GM12878 (cell line): Measurements from ENCODE around the gene NXPH2. TPM values are rescaled to one million over a fixed set of nuclear protein-coding genes. Genes with fewer than 3 reads are reported as not detected.

ENCODE experiments used
- ATAC-seq: fragments of 200-7000 bp; cut with Tn5 transposase; 3 replicates; pipeline ENCODE4 v1.9.1; 2020; ENCODE audit warnings: mild to moderate bottlenecking, moderate library complexity
- BruUV-seq: library from RNA; stranded (reverse); fragments of 400-500 nt; replicated peaks from 2 replicates; lab custom pipeline; 2021; lab: Mats Ljungman, UMichigan
- CTCF ChIA-PET: fragments of 300-600 bp; sonication (Branson Sonifier 250); formaldehyde crosslinking; extraction: SDS; loops from one replicate; lab custom pipeline; 2021; ENCODE audit warnings: inconsistent platforms; lab: Yijun Ruan, JAX
- POLR2A ChIA-PET: fragments of 350-600 bp; formaldehyde crosslinking; extraction: SDS; loops from one replicate; lab custom pipeline; 2021; ENCODE audit warnings: inconsistent platforms; lab: Charles Lee
- RAD21 ChIA-PET: fragments of 300-600 bp; sonication (Branson Sonifier 250); formaldehyde crosslinking; loops from one replicate; lab custom pipeline; 2023; ENCODE audit warnings: antibody characterized with exemption; ENCODE audit not compliant: unreplicated experiment; lab: Charles Lee
- SMC1A ChIA-PET: fragments of 300-600 bp; sonication (Branson Sonifier 250); formaldehyde crosslinking; loops from one replicate; lab custom pipeline; 2023; ENCODE audit not compliant: unreplicated experiment, uncharacterized antibody; lab: Charles Lee
- DNase-seq: peaks from one replicate; pipeline ENCODE4 v3.0.0-alpha.2; 2011; ENCODE audit warnings: low read depth, low spot score
- FAIRE-seq: peaks from 3 replicates; lab custom pipeline; 2011; peaks lifted over from hg19 to GRCh38; lab: Jason Lieb, UNC
- H2AFZ ChIP-seq: 2 replicates; pipeline ENCODE4 v1.6.0; 2011; ENCODE audit warnings: low read depth, low read length, control low read depth; ENCODE audit not compliant: control insufficient read depth
- H3K27ac ChIP-seq: 2 replicates; pipeline ENCODE4 v1.5.1; 2011; ENCODE audit warnings: control low read depth; ENCODE audit not compliant: control insufficient read depth, insufficient read depth
- H3K27me3 ChIP-seq, 2 experiments: replicated peaks in 1 of 2; 2 replicates each; pipeline versions ENCODE4 v1.6.0 to v1.6.1; 2011; ENCODE audit warnings: low read length in 1 of 2; ENCODE audit not compliant: control insufficient read depth in 2 of 2, insufficient read depth in 2 of 2
- H3K36me3 ChIP-seq, 2 experiments: 2 replicates each; pipeline ENCODE4 v1.5.1; 2011; ENCODE audit warnings: low read length in 1 of 2; ENCODE audit not compliant: control insufficient read depth in 2 of 2, insufficient read depth in 2 of 2
- H3K4me1 ChIP-seq: 2 replicates; pipeline ENCODE4 v1.6.1; 2011; ENCODE audit warnings: mild to moderate bottlenecking, low read length, moderate library complexity, mixed read lengths; ENCODE audit not compliant: control insufficient read depth, insufficient read depth
- H3K4me2 ChIP-seq: 2 replicates; pipeline ENCODE4 v1.6.0; 2011; ENCODE audit warnings: control low read depth; ENCODE audit not compliant: control insufficient read depth, insufficient read depth
- H3K4me3 ChIP-seq: fragments of 200-600 bp; sonication (generic); 2 replicates; pipeline ENCODE4 v1.5.1; 2016
- H3K79me2 ChIP-seq: 2 replicates; pipeline ENCODE4 v1.6.0; 2011; ENCODE audit warnings: low read length; ENCODE audit not compliant: control insufficient read depth, insufficient read depth
- H3K9ac ChIP-seq: 2 replicates; pipeline ENCODE4 v1.8.0; 2011; ENCODE audit warnings: low read length, control low read depth, mixed read lengths; ENCODE audit not compliant: control insufficient read depth, insufficient read depth
- H3K9me3 ChIP-seq: replicated peaks from 3 replicates; pipeline ENCODE4 v1.5.1; 2011; ENCODE audit warnings: mild to moderate bottlenecking, low read length; ENCODE audit not compliant: control insufficient read depth, insufficient read depth
- H4K20me1 ChIP-seq: 2 replicates; pipeline ENCODE4 v1.6.0; 2011; ENCODE audit not compliant: control insufficient read depth, insufficient read depth
- CEBPB ChIP-seq, 2 experiments: fragments of 150-350 bp in 1 of 2; IDR thresholded peaks; 2 replicates each; pipeline ENCODE4 v1.6.1; 2012 to 2014; ENCODE audit warnings: low read depth in 2 of 2, low read length in 2 of 2, borderline replicate concordance in 1 of 2, inconsistent platforms in 1 of 2
- HDAC2 ChIP-seq: fragments of 200-600 bp; sonication (generic); IDR thresholded peaks from 2 replicates; pipeline ENCODE4 v1.6.1; 2017
- NFIC ChIP-seq: IDR thresholded peaks from 2 replicates; pipeline ENCODE4 v1.6.1; 2012; ENCODE audit warnings: low read depth, mild to moderate bottlenecking, inconsistent platforms, low read length, moderate library complexity
- RCOR1 ChIP-seq: conservative IDR thresholded peaks from 2 replicates; pipeline ENCODE4 v1.6.1; 2012; ENCODE audit warnings: low read depth, low read length, improper control_type of control experiment
- RUNX3 ChIP-seq: IDR thresholded peaks from 2 replicates; pipeline ENCODE4 v1.6.1; 2012; ENCODE audit warnings: low read length, inconsistent platforms
- SIN3A ChIP-seq: IDR thresholded peaks from 2 replicates; pipeline ENCODE4 v1.6.1; 2012; ENCODE audit warnings: low read depth, low read length, improper control_type of control experiment
- WGBS: methylation state at CpG from one replicate; pipeline ENCODE4 v1.1.6; 2016; ENCODE audit warnings: low lambda C conversion rate; ENCODE audit not compliant: insufficient replicate concordance, insufficient coverage; ENCODE audit errors: missing lambda C conversion rate; 5-methylcytosine and 5-hydroxymethylcytosine counted together
- in situ Hi-C: fragments of 300-500 bp; cut with MboI; formaldehyde crosslinking; loops from 9 replicates; pipeline ENCODE4 v1.14.3; 2018; ENCODE audit warnings: mixed read lengths
- intact Hi-C: fragments of 100-400 bp; cut with micrococcal nuclease; formaldehyde crosslinking; loops from one replicate; pipeline ENCODE4 v1.14.2; 2022; ENCODE audit not compliant: unreplicated experiment
- polyA plus RNA-seq, 11 experiments: library from polyadenylated mRNA; depleted of rRNA in 4 of 11; unstranded in 6 of 11; stranded (reverse) in 5 of 11; fragments of >200 nt; fragmentation: Nextera tagmentation in 4 of 11; fragmentation: Illumina TruSeq in 1 of 11; extraction: Ambion mirVana in 4 of 11; extraction: Trizol in 1 of 11; gene quantifications; 1 replicate in 1 of 11; 2 replicates in 10 of 11; pipeline versions ENCODE4 v1.2.1 to v1.2.3, GENCODE V29; 2011 to 2016; ENCODE audit warnings: inconsistent platforms in 2 of 11, missing spikeins in 2 of 11, low read depth in 1 of 11
- total RNA-seq, 4 experiments: library from RNA; depleted of rRNA in 3 of 4; stranded (reverse); fragments of >200 nt in 3 of 4; fragmentation: Illumina TruSeq in 1 of 4; extraction: Trizol in 1 of 4; gene quantifications; 2 replicates each; pipeline versions ENCODE4 v1.2.1 to v1.2.3, GENCODE V29; 2013 to 2021
- TF ChIP-seq, protein P1 (sequence below): IDR thresholded peaks from 2 replicates; pipeline ENCODE4 v1.6.1; 2011; ENCODE audit warnings: borderline replicate concordance, low read depth, mild to moderate bottlenecking, moderate library complexity, low read length; ENCODE audit not compliant: insufficient read depth, poor library complexity, severe bottlenecking
- TF ChIP-seq, protein P2 (sequence below), 3 experiments: IDR thresholded peaks in 2 of 3; conservative IDR thresholded peaks in 1 of 3; 2 replicates each; pipeline ENCODE4 v1.5.1; 2011; ENCODE audit warnings: low read depth in 3 of 3, low read length in 3 of 3, mild to moderate bottlenecking in 3 of 3, control low read depth in 2 of 3, moderate library complexity in 2 of 3, inconsistent platforms in 1 of 3, mixed read lengths in 1 of 3; ENCODE audit not compliant: control insufficient read depth in 2 of 3, insufficient read depth in 1 of 3; ENCODE audit errors: extremely low read depth in 1 of 3
- TF ChIP-seq, protein P3 (sequence below): fragments of 450-650 bp; IDR thresholded peaks from 2 replicates; pipeline ENCODE4 v1.6.1; 2017; ENCODE audit warnings: mild to moderate bottlenecking, low read depth, inconsistent platforms; ENCODE audit not compliant: poor library complexity, severe bottlenecking

Gene NXPH2
- total and polyA plus RNA-seq, 10 of the 15 experiments (the other 5 are each of a cell fraction or from before 2014, with no cell fraction given): not detected

DNA sequence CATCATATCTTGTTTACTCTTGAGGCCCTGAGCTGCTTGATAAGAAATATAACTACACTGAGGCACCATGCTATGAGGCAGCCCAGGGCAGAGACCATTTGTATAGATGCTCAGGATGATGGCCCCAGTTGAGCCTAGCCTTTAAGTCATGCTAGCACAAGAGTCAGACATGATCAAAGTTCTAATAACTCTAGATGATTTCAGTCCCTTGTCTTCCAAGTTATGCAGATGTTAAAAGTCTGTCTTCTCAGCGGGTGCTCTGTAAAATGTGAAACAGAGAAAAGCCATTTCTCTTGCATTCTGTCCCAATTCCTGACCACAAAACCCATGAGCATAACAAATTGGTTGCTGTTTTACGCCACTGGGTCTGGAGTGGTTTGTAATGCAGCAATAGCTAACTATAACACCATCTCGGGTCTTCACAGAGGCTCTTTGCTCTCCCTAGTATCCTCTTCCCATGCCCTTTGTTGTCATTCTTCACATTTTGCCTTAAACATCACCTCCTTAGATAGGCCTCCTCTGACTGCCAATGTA, 49.6 kb downstream of the NXPH2 start:
- Histone ChIP-seq H2AFZ (no peak overlapping the region), H4K20me1 (no peaks in the 10 kb centered on the region), H3K36me3 (no peaks in the 10 kb centered on the region), H3K4me3 (no peak overlapping the region), H3K4me2 (no peak overlapping the region), H3K79me2 (no peaks in the 10 kb centered on the region), H3K9ac (no peak overlapping the region), H3K9me3 (no peaks in the 10 kb centered on the region; the same call in 2 of the 3 replicates), H3K27me3 (no peaks in the 10 kb centered on the region), H3K4me1 (no peaks in the 10 kb centered on the region), H3K27ac (no peak overlapping the region)
- TF ChIP-seq RUNX3 (peak; percentile 46; the same call in 1 of the 2 replicates), NFIC (no peak)
- TF ChIP-seq, protein P1, sequence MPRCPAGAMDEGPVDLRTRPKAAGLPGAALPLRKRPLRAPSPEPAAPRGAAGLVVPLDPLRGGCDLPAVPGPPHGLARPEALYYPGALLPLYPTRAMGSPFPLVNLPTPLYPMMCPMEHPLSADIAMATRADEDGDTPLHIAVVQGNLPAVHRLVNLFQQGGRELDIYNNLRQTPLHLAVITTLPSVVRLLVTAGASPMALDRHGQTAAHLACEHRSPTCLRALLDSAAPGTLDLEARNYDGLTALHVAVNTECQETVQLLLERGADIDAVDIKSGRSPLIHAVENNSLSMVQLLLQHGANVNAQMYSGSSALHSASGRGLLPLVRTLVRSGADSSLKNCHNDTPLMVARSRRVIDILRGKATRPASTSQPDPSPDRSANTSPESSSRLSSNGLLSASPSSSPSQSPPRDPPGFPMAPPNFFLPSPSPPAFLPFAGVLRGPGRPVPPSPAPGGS: no peak
- intact Hi-C loops: no loop called here
- ChIA-PET CTCF (no interaction called here), SMC1A (no interaction called here), RAD21 (no interaction called here), POLR2A (no interaction called here)
- FAIRE-seq: peak; percentile 7
- WGBS: 3% methylated on average over 3 of the region's 3 CpGs
- DNase-seq: no peak
- no TSS peak for BruUV-seq
- in situ Hi-C loops: no loop called here
- no peak for ATAC-seq

DNA sequence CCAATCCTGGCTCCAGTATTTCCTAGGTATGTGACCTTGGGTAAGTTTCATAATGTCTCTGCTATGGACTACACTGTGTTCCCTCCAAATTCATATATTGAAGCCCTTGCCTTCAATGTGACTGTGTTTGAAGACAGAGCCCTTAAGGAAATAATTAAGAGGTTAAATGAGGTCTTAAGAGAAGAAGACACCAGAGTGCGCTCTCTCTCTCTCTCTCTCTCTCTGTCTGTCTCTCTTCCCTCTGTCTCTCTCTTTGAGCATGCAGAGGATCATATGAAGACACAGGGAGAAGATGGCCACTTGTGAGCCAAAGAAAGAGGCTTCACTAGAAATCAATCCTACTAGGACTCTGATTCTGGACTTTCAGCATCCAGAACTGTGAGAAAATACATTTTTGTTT, 52.2 kb downstream of the NXPH2 start:
- WGBS: 0% methylated on average over 1 of the region's 1 CpG
- no peak overlapping the region for H3K9ac ChIP-seq
- H3K36me3 ChIP-seq: no peaks in the 10 kb centered on the region
- no peak overlapping the region for H3K27ac ChIP-seq
- ATAC-seq (no peak), FAIRE-seq (no peak), DNase-seq (no peak)
- H3K4me3 ChIP-seq: no peak overlapping the region
- no peaks in the 10 kb centered on the region for H3K4me1 ChIP-seq
- H3K9me3 ChIP-seq: no peaks in the 10 kb centered on the region; the same call in 2 of the 3 replicates
- no peaks in the 10 kb centered on the region for H3K79me2 ChIP-seq
- H4K20me1 ChIP-seq: no peaks in the 10 kb centered on the region
- intact Hi-C loops: no loop called here
- ChIA-PET CTCF (no interaction called here), POLR2A (no interaction called here), RAD21 (no interaction called here), SMC1A (no interaction called here)
- H3K4me2 ChIP-seq: no peak overlapping the region
- no peak for TF ChIP-seq CEBPB (IDR thresholded peaks at IDR 0.05; ENCODE audit: borderline replicate concordance in 1 of 2, low read depth in 2 of 2, low read length in 2 of 2)
- no peak for TF ChIP-seq SIN3A
- TF ChIP-seq, protein P2, sequence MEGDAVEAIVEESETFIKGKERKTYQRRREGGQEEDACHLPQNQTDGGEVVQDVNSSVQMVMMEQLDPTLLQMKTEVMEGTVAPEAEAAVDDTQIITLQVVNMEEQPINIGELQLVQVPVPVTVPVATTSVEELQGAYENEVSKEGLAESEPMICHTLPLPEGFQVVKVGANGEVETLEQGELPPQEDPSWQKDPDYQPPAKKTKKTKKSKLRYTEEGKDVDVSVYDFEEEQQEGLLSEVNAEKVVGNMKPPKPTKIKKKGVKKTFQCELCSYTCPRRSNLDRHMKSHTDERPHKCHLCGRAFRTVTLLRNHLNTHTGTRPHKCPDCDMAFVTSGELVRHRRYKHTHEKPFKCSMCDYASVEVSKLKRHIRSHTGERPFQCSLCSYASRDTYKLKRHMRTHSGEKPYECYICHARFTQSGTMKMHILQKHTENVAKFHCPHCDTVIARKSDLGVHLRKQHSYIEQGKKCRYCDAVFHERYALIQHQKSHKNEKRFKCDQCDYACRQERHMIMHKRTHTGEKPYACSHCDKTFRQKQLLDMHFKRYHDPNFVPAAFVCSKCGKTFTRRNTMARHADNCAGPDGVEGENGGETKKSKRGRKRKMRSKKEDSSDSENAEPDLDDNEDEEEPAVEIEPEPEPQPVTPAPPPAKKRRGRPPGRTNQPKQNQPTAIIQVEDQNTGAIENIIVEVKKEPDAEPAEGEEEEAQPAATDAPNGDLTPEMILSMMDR (IDR thresholded peaks at IDR 0.05 in 2 of 3, conservative IDR thresholded peaks at IDR 0.05 in 1 of 3; ENCODE audit: control insufficient read depth in 2 of 3, extremely low read depth in 1 of 3, insufficient read depth in 1 of 3, low read depth in 3 of 3, low read length in 3 of 3): no peak
- no peak for TF ChIP-seq HDAC2
- TF ChIP-seq RCOR1: no peak
- TF ChIP-seq, protein P3, sequence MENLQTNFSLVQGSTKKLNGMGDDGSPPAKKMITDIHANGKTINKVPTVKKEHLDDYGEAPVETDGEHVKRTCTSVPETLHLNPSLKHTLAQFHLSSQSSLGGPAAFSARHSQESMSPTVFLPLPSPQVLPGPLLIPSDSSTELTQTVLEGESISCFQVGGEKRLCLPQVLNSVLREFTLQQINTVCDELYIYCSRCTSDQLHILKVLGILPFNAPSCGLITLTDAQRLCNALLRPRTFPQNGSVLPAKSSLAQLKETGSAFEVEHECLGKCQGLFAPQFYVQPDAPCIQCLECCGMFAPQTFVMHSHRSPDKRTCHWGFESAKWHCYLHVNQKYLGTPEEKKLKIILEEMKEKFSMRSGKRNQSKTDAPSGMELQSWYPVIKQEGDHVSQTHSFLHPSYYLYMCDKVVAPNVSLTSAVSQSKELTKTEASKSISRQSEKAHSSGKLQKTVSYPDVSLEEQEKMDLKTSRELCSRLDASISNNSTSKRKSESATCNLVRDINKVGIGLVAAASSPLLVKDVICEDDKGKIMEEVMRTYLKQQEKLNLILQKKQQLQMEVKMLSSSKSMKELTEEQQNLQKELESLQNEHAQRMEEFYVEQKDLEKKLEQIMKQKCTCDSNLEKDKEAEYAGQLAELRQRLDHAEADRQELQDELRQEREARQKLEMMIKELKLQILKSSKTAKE: no peak
- no peak overlapping the region for H2AFZ ChIP-seq
- in situ Hi-C loops: no loop called here
- H3K27me3 ChIP-seq: no peaks in the 10 kb centered on the region
- BruUV-seq: no TSS peak
